ENCODE data around the gene JUND. TPM values are rescaled to one million over a fixed set of nuclear protein-coding genes. Genes with fewer than 3 reads are reported as not detected.

Gene JUND
- total RNA-seq, 2 experiments from 2014 or later, result 527 to 530 TPM

DNA sequence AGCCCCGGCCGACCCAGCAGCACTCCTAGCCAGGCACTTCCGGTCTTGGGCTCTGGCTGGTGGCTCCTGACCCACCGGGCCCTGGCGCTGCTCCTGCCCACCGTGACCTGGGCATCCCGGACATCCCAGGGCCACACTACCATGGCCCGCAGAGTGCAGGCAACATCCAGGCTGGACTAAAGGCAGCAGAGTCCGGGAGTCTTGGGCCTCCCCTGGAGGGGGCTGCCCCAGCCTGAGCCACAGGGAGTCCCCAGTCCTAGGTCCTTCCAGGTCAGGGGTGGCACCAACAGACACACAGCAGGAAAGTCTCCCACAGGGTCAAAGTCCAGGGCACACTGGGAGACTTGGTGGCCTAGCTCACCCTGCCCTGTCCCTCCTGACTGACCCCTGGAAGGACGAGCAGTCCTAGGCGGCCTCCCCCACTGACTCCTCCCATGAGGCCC, 30.7 kb upstream of the JUND start:
- Mint-ChIP-seq H3K9me3 (no peaks in the 10 kb centered on the region), H3K4me1 (ENCODE audit: low read depth) (peaks cover 30% of the 10 kb centered on the region), H3K4me3 (no peak overlapping the region), H3K36me3 (ENCODE audit: low read depth) (peaks cover 45% of the 10 kb centered on the region), H3K27ac (no peak overlapping the region), H3K27me3 (no peaks in the 10 kb centered on the region)
- ChIA-PET POLR2A (interaction anchor here (1.3 to 23.1 kb wide), 3 partner anchors 10 to 39 kb away, joined by 4 to 592 read pairs (median 20); partner anchors contain the start of genes JUND and LSM4), CTCF (interaction anchor here (0.8 kb wide), 1 partner anchor 33 kb away, joined by 3 read pairs; no protein-coding TSS in a partner anchor)
- no peak for ATAC-seq
- intact Hi-C loops (cut with micrococcal nuclease), result no loop called here
- TF ChIP-seq CTCF (IDR thresholded peaks at IDR 0.05), result no peak
- DNase-seq, result no peak

GRCh38 chr19:18311502-18312091, 30.2 kb upstream of the JUND start:
- Mint-ChIP-seq H3K36me3 (ENCODE audit: low read depth) (peaks cover 48% of the 10 kb centered on the region), H3K4me3 (no peak overlapping the region), H3K27me3 (no peaks in the 10 kb centered on the region), H3K9me3 (no peaks in the 10 kb centered on the region), H3K27ac (no peak overlapping the region), H3K4me1 (ENCODE audit: low read depth) (peaks cover 34% of the 10 kb centered on the region)
- ATAC-seq, result no peak
- no peak for DNase-seq
- CTCF ChIA-PET, result interaction anchor here (0.6 to 1.2 kb wide), 3 partner anchors 32 to 77 kb away, joined by 3 to 4 read pairs (median 3); no protein-coding TSS in a partner anchor
- no peak for TF ChIP-seq CTCF (IDR thresholded peaks at IDR 0.05)
- intact Hi-C loops (cut with micrococcal nuclease), result no loop called here
- POLR2A ChIA-PET, result interaction anchor here (4.5 to 23.1 kb wide), 2 partner anchors 10 to 32 kb away, joined by 20 to 592 read pairs; partner anchors contain the start of genes JUND and LSM4

DNA sequence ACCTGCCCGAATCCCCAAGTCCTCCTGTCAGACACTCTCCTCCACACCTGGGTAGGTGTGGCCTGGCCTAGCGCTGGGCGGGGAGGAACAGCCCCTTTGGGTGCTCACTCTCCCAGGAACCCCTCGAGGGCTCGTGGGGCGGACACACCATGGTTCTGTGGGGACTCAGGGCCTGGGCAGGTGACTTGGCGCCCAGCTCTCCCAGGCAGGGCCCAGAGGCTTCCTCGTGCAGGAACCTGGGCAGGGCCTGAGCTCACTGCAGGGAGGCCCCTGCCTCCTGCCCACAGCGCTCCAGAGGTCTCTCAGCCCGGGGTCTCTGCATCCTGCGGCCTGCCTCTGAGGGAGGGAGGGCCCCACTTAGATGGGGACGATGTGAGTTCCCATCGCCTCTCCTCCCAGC, 29.5 kb upstream of the JUND start:
- H3K9me3 Mint-ChIP-seq, result no peaks in the 10 kb centered on the region

GRCh38 chr19:18310118-18310909, 28.9 kb upstream of the JUND start:
- no peaks in the 10 kb centered on the region for H3K9me3 Mint-ChIP-seq
- peak overlapping the region; percentile 42 for H3K27ac Mint-ChIP-seq
- POLR2A ChIA-PET, result interaction anchor here (1.8 to 23.1 kb wide), 3 partner anchors 12 to 36 kb away, joined by 4 to 592 read pairs (median 20); partner anchors contain the start of genes IQCN, JUND and LSM4
- no peak for TF ChIP-seq CTCF (IDR thresholded peaks at IDR 0.05)
- intact Hi-C loops (cut with micrococcal nuclease), result no loop called here
- ATAC-seq (no peak), DNase-seq (no peak)
- CTCF ChIA-PET, result interaction anchor here (1.0 to 1.2 kb wide), 2 partner anchors 31 to 35 kb away, joined by 4 to 6 read pairs; no protein-coding TSS in a partner anchor
- H3K4me3 Mint-ChIP-seq, result no peak overlapping the region
- no peaks in the 10 kb centered on the region for H3K27me3 Mint-ChIP-seq
- H3K36me3 Mint-ChIP-seq (ENCODE audit: low read depth), result peaks cover 55% of the 10 kb centered on the region
- peaks cover 39% of the 10 kb centered on the region for H3K4me1 Mint-ChIP-seq (ENCODE audit: low read depth)

More for the DNA sequence above, 29.5 kb upstream of the JUND start:
- CTCF ChIA-PET, result interaction anchor here (0.6 to 1.2 kb wide), 2 partner anchors 36 to 77 kb away, joined by 3 to 4 read pairs; no protein-coding TSS in a partner anchor
- H3K36me3 Mint-ChIP-seq (ENCODE audit: low read depth), result peaks cover 52% of the 10 kb centered on the region
- POLR2A ChIA-PET, result interaction anchor here (1.8 to 23.1 kb wide), 3 partner anchors 11 to 37 kb away, joined by 4 to 592 read pairs (median 20); partner anchors contain the start of genes IQCN, JUND and LSM4
- H3K27ac Mint-ChIP-seq, result peak overlapping the region; percentile 42
- H3K4me3 Mint-ChIP-seq, result no peak overlapping the region
- intact Hi-C loops (cut with micrococcal nuclease), result no loop called here
- no peak for DNase-seq
- ATAC-seq, result no peak
- H3K4me1 Mint-ChIP-seq (ENCODE audit: low read depth), result peaks cover 37% of the 10 kb centered on the region
- no peak for TF ChIP-seq CTCF (IDR thresholded peaks at IDR 0.05)
- H3K27me3 Mint-ChIP-seq, result no peaks in the 10 kb centered on the region
